HepG2 (cell line): Measurements from ENCODE around the gene PKD2L1.

Experiments
- ELK4 ChIP-seq: sonication (generic); formaldehyde crosslinking; IDR thresholded peaks from 2 replicates; pipeline ENCODE4 v1.9.0; 2021; ENCODE audit warnings: missing genetic modification reagents, borderline replicate concordance
- MED1 ChIP-seq: sonication (generic); formaldehyde crosslinking; IDR thresholded peaks from 2 replicates; pipeline ENCODE4 v1.4.0; 2020; ENCODE audit warnings: missing genetic modification reagents
- REPIN1 ChIP-seq: sonication (generic); formaldehyde crosslinking; IDR thresholded peaks from 2 replicates; pipeline ENCODE4 v1.8.0; 2022; ENCODE audit warnings: missing genetic modification reagents, low read depth, mild to moderate bottlenecking, borderline replicate concordance
- SUZ12 ChIP-seq: fragments of 150-350 bp; IDR thresholded peaks from 2 replicates; pipeline ENCODE4 v1.6.1; 2014; ENCODE audit warnings: low read depth, low read length
- ZNF274 ChIP-seq: sonication (generic); formaldehyde crosslinking; IDR thresholded peaks from 2 replicates; pipeline ENCODE4 v1.5.1; 2020; ENCODE audit warnings: mild to moderate bottlenecking, missing genetic modification reagents

DNA sequence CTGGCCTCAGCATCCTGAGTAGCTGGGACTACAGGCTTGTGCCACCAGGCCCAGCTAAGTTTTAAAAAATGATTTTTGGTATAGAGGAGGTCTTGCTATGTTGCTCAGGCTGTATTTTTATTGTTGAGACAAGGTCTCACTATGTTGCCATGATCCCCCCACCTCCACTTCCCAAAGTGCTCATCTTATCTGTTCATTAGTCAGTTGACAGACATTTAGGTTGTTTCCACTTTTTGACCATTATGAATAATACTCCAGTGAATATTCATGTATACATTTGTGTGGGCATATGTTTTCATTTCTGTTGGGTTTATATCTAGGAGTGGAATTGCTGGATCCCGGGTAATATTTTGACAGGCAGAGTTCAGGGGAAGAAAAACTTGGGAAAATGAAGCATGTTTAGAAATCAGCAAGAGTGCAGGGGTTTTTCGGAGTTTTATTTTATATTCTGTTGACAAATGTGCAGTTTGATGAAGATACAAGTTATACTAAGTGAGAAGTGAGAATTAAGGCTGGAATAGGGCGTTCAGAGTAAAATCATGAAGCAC lies 14.3 kb upstream of the PKD2L1 start:
- TF ChIP-seq ZNF274 (CRISPR knock-in tag): no peak
- TF ChIP-seq SUZ12: no peak
- TF ChIP-seq ELK4 (CRISPR knock-in tag): no peak
- no peak for TF ChIP-seq MED1
- no peak for TF ChIP-seq REPIN1 (CRISPR knock-in tag)
